Adrenal gland (tissue), 5 donors: ENCODE results near the gene UNC5CL.

Source experiments
- POLR2A ChIP-seq, 2 donors: fragments of 450-650 bp; IDR thresholded peaks; one replicate each; pipeline ENCODE4 v1.6.1; 2017; ENCODE audit warnings: antibody characterized with exemption in 2 of 2, mild to moderate bottlenecking in 2 of 2, moderate library complexity in 1 of 2
- TF ChIP-seq, protein P1 (sequence below), 6 experiments: fragments of 450-650 bp in 4 of 6; fragments of 200-600 bp in 2 of 6; sonication (generic) in 1 of 6; IDR thresholded peaks; 1 replicate in 5 of 6; 2 replicates in 1 of 6; pipeline versions ENCODE4 v1.5.1 to v1.8.0; 2016 to 2021; ENCODE audit warnings: antibody characterized with exemption in 6 of 6, mild to moderate bottlenecking in 2 of 6, moderate library complexity in 1 of 6
- donor health status: DM: no; HTN: no; CAD: no.

DNA sequence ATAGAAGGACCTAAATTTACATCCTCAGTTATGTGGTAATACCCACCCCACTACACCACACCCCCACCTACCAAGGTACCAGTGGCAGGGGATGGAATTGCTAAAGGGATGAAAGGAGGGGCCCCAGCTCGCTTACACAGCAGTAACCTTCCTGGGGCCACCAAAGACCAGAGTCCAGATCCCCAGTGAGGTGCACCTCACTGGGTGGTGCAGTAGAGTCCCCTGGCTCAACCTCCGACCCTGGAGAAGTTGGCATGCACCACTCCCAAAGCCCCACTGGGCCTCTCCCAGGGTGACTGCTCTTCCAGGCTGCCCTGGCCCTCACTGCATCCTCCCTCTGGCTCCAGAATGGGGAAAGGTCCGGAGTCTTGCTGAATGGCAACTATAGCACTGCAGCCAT, 816 bp downstream of the UNC5CL start:
- TF ChIP-seq, protein P1, sequence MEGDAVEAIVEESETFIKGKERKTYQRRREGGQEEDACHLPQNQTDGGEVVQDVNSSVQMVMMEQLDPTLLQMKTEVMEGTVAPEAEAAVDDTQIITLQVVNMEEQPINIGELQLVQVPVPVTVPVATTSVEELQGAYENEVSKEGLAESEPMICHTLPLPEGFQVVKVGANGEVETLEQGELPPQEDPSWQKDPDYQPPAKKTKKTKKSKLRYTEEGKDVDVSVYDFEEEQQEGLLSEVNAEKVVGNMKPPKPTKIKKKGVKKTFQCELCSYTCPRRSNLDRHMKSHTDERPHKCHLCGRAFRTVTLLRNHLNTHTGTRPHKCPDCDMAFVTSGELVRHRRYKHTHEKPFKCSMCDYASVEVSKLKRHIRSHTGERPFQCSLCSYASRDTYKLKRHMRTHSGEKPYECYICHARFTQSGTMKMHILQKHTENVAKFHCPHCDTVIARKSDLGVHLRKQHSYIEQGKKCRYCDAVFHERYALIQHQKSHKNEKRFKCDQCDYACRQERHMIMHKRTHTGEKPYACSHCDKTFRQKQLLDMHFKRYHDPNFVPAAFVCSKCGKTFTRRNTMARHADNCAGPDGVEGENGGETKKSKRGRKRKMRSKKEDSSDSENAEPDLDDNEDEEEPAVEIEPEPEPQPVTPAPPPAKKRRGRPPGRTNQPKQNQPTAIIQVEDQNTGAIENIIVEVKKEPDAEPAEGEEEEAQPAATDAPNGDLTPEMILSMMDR (IDR thresholded peaks at IDR 0.05): no peak
- no peak for TF ChIP-seq POLR2A (IDR thresholded peaks at IDR 0.05)
